Endothelial cell of umbilical vein (primary cell): Measurements from ENCODE around the gene TBC1D5.

Source experiments
- MAX ChIP-seq: IDR thresholded peaks from 2 replicates; pipeline ENCODE4 v1.6.1; 2011; ENCODE audit not compliant: insufficient read depth, insufficient read length
- POLR2A ChIP-seq: IDR thresholded peaks from 2 replicates; pipeline ENCODE4 v1.6.1; 2012; ENCODE audit warnings: low read depth, mild to moderate bottlenecking, control low read depth, low read length
- POLR2AphosphoS5 ChIP-seq: IDR thresholded peaks from 2 replicates; pipeline ENCODE4 v1.6.1; 2012; ENCODE audit warnings: low read depth, mild to moderate bottlenecking, control low read depth, low read length, moderate library complexity; ENCODE audit not compliant: insufficient read depth
- TF ChIP-seq, protein P1 (sequence below), 2 donors: IDR thresholded peaks; 1 replicate in 1 of 2; 2 replicates in 1 of 2; pipeline ENCODE4 v1.5.1; 2011; ENCODE audit warnings: low read length in 2 of 2, mild to moderate bottlenecking in 2 of 2, moderate library complexity in 2 of 2, control low read depth in 1 of 2, inconsistent platforms in 1 of 2, low read depth in 1 of 2; ENCODE audit not compliant: insufficient read depth in 1 of 2; ENCODE audit errors: extremely low read depth in 1 of 2

DNA sequence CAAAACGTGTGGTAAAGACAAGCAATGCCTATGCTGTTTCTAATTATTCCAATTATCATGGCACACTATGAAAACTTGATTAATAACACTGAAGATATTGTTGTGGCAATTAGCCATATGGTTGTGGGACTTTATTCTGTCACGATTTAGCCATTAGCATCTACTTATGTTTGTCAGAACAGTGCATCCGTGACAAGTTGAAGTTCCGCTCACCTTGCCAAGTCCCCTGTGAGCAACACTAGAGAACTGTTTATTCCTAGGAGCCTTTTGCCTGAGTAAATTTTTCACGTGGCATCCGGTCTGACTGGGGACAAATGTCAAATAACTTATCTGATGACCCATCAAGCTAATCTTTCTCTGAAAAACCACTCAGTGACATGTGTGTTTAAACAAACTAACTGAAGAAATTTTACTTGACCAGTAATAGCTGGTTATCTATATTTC, 403.3 kb downstream of the TBC1D5 start:
- TF ChIP-seq, protein P1, sequence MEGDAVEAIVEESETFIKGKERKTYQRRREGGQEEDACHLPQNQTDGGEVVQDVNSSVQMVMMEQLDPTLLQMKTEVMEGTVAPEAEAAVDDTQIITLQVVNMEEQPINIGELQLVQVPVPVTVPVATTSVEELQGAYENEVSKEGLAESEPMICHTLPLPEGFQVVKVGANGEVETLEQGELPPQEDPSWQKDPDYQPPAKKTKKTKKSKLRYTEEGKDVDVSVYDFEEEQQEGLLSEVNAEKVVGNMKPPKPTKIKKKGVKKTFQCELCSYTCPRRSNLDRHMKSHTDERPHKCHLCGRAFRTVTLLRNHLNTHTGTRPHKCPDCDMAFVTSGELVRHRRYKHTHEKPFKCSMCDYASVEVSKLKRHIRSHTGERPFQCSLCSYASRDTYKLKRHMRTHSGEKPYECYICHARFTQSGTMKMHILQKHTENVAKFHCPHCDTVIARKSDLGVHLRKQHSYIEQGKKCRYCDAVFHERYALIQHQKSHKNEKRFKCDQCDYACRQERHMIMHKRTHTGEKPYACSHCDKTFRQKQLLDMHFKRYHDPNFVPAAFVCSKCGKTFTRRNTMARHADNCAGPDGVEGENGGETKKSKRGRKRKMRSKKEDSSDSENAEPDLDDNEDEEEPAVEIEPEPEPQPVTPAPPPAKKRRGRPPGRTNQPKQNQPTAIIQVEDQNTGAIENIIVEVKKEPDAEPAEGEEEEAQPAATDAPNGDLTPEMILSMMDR (IDR thresholded peaks at IDR 0.05; ENCODE audit: extremely low read depth in 1 of 2, insufficient read depth in 1 of 2, low read depth in 1 of 2, low read length in 2 of 2): no peak
- TF ChIP-seq POLR2A: no peak
- no peak for TF ChIP-seq POLR2AphosphoS5
- TF ChIP-seq MAX: no peak
